IMR-90 (cell line): ENCODE data around the gene PFKL. TPM values are rescaled to one million over a fixed set of nuclear protein-coding genes. Genes with fewer than 3 reads are reported as not detected.

Source experiments
- ATAC-seq: fragments of 200-7000 bp; cut with Tn5 transposase; 2 replicates; pipeline ENCODE4 v1.9.1; 2020; ENCODE audit warnings: low read depth, mild to moderate bottlenecking, moderate library complexity
- BruUV-seq: library from RNA; stranded (reverse); fragments of 400-500 nt; replicated peaks from 2 replicates; lab custom pipeline; 2021; lab: Mats Ljungman, UMichigan
- CTCF ChIA-PET: fragments of 300-600 bp; formaldehyde crosslinking; extraction: SDS; loops from one replicate; lab custom pipeline; 2021; ENCODE audit warnings: antibody characterized with exemption; lab: Yijun Ruan, JAX
- POLR2A ChIA-PET: fragments of 300-600 bp; sonication (Branson Sonifier 250); formaldehyde crosslinking; loops from one replicate; lab custom pipeline; 2022; ENCODE audit warnings: antibody characterized with exemption; ENCODE audit not compliant: unreplicated experiment; lab: Charles Lee
- DNase-seq: peaks from one replicate; pipeline ENCODE4 v3.0.0; 2013
- H2AFZ ChIP-seq: replicated peaks from 2 replicates; pipeline ENCODE3; 2013; ENCODE audit warnings: low read length, mild to moderate bottlenecking; ENCODE audit not compliant: poor library complexity
- H2AK5ac ChIP-seq: 2 replicates; pipeline ENCODE4 v1.6.1; 2013; ENCODE audit warnings: low read depth, low read length, inconsistent platforms
- H2AK9ac ChIP-seq: replicated peaks from 2 replicates; pipeline ENCODE3; 2013; ENCODE audit warnings: mild to moderate bottlenecking, low read depth, low read length, moderate library complexity; ENCODE audit not compliant: poor library complexity
- H2BK120ac ChIP-seq: 2 replicates; pipeline ENCODE4 v1.6.1; 2013; ENCODE audit warnings: low read depth, low read length, inconsistent platforms
- H2BK15ac ChIP-seq: 3 replicates; pipeline ENCODE4 v1.6.1; 2013; ENCODE audit warnings: low read depth, low read length, inconsistent platforms
- H2BK20ac ChIP-seq: 2 replicates; pipeline ENCODE4 v1.6.1; 2013; ENCODE audit warnings: low read depth, mild to moderate bottlenecking, inconsistent platforms, low read length, moderate library complexity
- H2BK5ac ChIP-seq: 2 replicates; pipeline ENCODE4 v1.6.1; 2013; ENCODE audit warnings: mild to moderate bottlenecking, low read depth, low read length, inconsistent platforms; ENCODE audit not compliant: poor library complexity, severe bottlenecking
- H3K14ac ChIP-seq: replicated peaks from 2 replicates; pipeline ENCODE4 v1.6.1; 2013; ENCODE audit warnings: low read depth, low read length, inconsistent platforms
- H3K18ac ChIP-seq: 2 replicates; pipeline ENCODE4 v1.6.1; 2013; ENCODE audit warnings: low read depth, low read length, control low read depth
- H3K23ac ChIP-seq: 2 replicates; pipeline ENCODE4 v1.6.1; 2013; ENCODE audit warnings: low read depth, low read length, inconsistent platforms
- H3K27ac ChIP-seq: 2 replicates; pipeline ENCODE4 v1.5.1; 2013; ENCODE audit warnings: mild to moderate bottlenecking, control low read depth, low read length; ENCODE audit not compliant: insufficient read depth
- H3K27me3 ChIP-seq: 2 replicates; pipeline ENCODE4 v1.6.1; 2013; ENCODE audit warnings: low read length; ENCODE audit not compliant: control insufficient read depth, insufficient read depth
- H3K36me3 ChIP-seq: 2 replicates; pipeline ENCODE4 v1.6.1; 2013; ENCODE audit warnings: low read length, mixed read lengths; ENCODE audit not compliant: control insufficient read depth, insufficient read depth
- H3K4ac ChIP-seq: 2 replicates; pipeline ENCODE4 v1.6.1; 2013; ENCODE audit warnings: low read depth, low read length, inconsistent platforms
- H3K4me1 ChIP-seq: 2 replicates; pipeline ENCODE4 v1.6.1; 2013; ENCODE audit warnings: low read length, mixed read lengths; ENCODE audit not compliant: control insufficient read depth, insufficient read depth
- H3K4me2 ChIP-seq: 2 replicates; pipeline ENCODE4 v1.6.1; 2013; ENCODE audit warnings: low read depth, mild to moderate bottlenecking, control low read depth, low read length, moderate library complexity
- H3K4me3 ChIP-seq: 2 replicates; pipeline ENCODE4 v1.5.1; 2013; ENCODE audit warnings: low read depth, mild to moderate bottlenecking, control low read depth, low read length, moderate library complexity; ENCODE audit not compliant: insufficient read depth
- H3K56ac ChIP-seq: 2 replicates; pipeline ENCODE4 v1.6.1; 2013; ENCODE audit warnings: low read length, inconsistent platforms; ENCODE audit not compliant: insufficient read depth; ENCODE audit errors: extremely low read depth
- H3K79me1 ChIP-seq, 2 experiments: 2 replicates each; pipeline ENCODE4 v1.6.1; 2013; ENCODE audit warnings: low read length in 2 of 2, inconsistent platforms in 1 of 2, low read depth in 1 of 2
- H3K9ac ChIP-seq: 2 replicates; pipeline ENCODE4 v1.6.1; 2013; ENCODE audit warnings: low read depth, low read length, control low read depth
- H3K9me1 ChIP-seq: 2 replicates; pipeline ENCODE4 v1.6.1; 2013; ENCODE audit warnings: low read length, inconsistent platforms; ENCODE audit not compliant: insufficient read depth
- H3K9me3 ChIP-seq: 2 replicates; pipeline ENCODE4 v1.6.1; 2013; ENCODE audit warnings: low read length; ENCODE audit not compliant: control insufficient read depth, insufficient read depth
- H4K20me1 ChIP-seq: 2 replicates; pipeline ENCODE4 v1.6.1; 2013; ENCODE audit warnings: low read length, inconsistent platforms; ENCODE audit not compliant: insufficient read depth
- H4K5ac ChIP-seq: 2 replicates; pipeline ENCODE4 v1.6.1; 2013; ENCODE audit warnings: mild to moderate bottlenecking, low read depth, low read length, control low read depth
- H4K8ac ChIP-seq, 2 experiments: 2 replicates each; pipeline ENCODE4 v1.6.1; 2013; ENCODE audit warnings: low read depth in 2 of 2, low read length in 2 of 2, control low read depth in 1 of 2, inconsistent platforms in 1 of 2
- H4K91ac ChIP-seq: 2 replicates; pipeline ENCODE4 v1.6.1; 2013; ENCODE audit warnings: low read depth, low read length, inconsistent platforms; ENCODE audit not compliant: insufficient read depth
- BHLHE40 ChIP-seq: fragments of 150-350 bp; IDR thresholded peaks from 2 replicates; pipeline ENCODE4 v1.6.1; 2016; ENCODE audit warnings: mild to moderate bottlenecking, low read depth, low read length
- CEBPB ChIP-seq: IDR thresholded peaks from 2 replicates; pipeline ENCODE4 v1.6.1; 2012; ENCODE audit warnings: low read depth, low read length, improper control_type of control experiment
- CHD1 ChIP-seq: IDR thresholded peaks from 2 replicates; pipeline ENCODE4 v1.6.1; 2012; ENCODE audit warnings: low read depth, low read length, improper control_type of control experiment
- FOS ChIP-seq: fragments of 150-350 bp; IDR thresholded peaks from 2 replicates; pipeline ENCODE4 v1.6.1; 2016; ENCODE audit warnings: low read depth, low read length
- MXI1 ChIP-seq: IDR thresholded peaks from 2 replicates; pipeline ENCODE4 v1.6.1; 2012; ENCODE audit warnings: low read depth, mild to moderate bottlenecking, low read length, moderate library complexity, borderline replicate concordance
- NFE2L2 ChIP-seq: fragments of 150-350 bp; IDR thresholded peaks from 2 replicates; pipeline ENCODE4 v1.6.1; 2016; ENCODE audit warnings: low read depth, mild to moderate bottlenecking, low read length
- POLR2A ChIP-seq: IDR thresholded peaks from 2 replicates; pipeline ENCODE4 v1.6.1; 2012; ENCODE audit warnings: mild to moderate bottlenecking, low read depth, low read length
- RAD21 ChIP-seq: IDR thresholded peaks from 2 replicates; pipeline ENCODE4 v1.6.1; 2012; ENCODE audit warnings: low read length, improper control_type of control experiment
- RFX5 ChIP-seq: IDR thresholded peaks from 2 replicates; pipeline ENCODE4 v1.8.0; 2012; ENCODE audit warnings: low read depth, mild to moderate bottlenecking, low read length, moderate library complexity
- SMC3 ChIP-seq: fragments of 150-350 bp; IDR thresholded peaks from 2 replicates; pipeline ENCODE4 v1.6.1; 2016; ENCODE audit warnings: low read depth, mild to moderate bottlenecking, antibody characterized with exemption, low read length, moderate library complexity
- WGBS, 2 experiments: methylation state at CpG; one replicate each; pipeline versions ENCODE4 v1.1.5 to v1.1.7; 2013; ENCODE audit warnings: missing lambda C conversion rate in 2 of 2; ENCODE audit not compliant: insufficient read length in 1 of 2; ENCODE audit errors: extremely low coverage in 2 of 2; 5-methylcytosine and 5-hydroxymethylcytosine counted together
- dilution Hi-C: fragments of 300-500 bp; cut with HindIII; formaldehyde crosslinking; loops from one replicate; pipeline ENCODE4 v1.14.3; 2018; ENCODE audit warnings: low sequenced_read_pairs; ENCODE audit not compliant: unreplicated experiment
- in situ Hi-C: fragments of 300-500 bp; cut with MboI; formaldehyde crosslinking; loops from 3 replicates; pipeline ENCODE4 v1.14.3; 2019; ENCODE audit warnings: low sequenced_read_pairs, inconsistent platforms, mixed read lengths
- intact Hi-C: fragments of 100-400 bp; cut with micrococcal nuclease; formaldehyde crosslinking; loops from 2 replicates; pipeline ENCODE4 v1.10.0; 2022
- polyA plus RNA-seq, 3 experiments: library from polyadenylated mRNA; depleted of rRNA; stranded (reverse); fragments of >200 nt; gene quantifications; 2 replicates each; pipeline ENCODE4 v1.2.3, GENCODE V29; 2012; ENCODE audit warnings: low replicate concordance in 1 of 3
- total RNA-seq: library from RNA; depleted of rRNA; stranded (reverse); fragments of >200 nt; gene quantifications from 2 replicates; pipeline ENCODE4 v1.2.3, GENCODE V29; 2012
- TF ChIP-seq, protein P1 (sequence below): fragments of 150-350 bp; IDR thresholded peaks from 2 replicates; pipeline ENCODE4 v1.6.1; 2016; ENCODE audit warnings: low read depth, mild to moderate bottlenecking, low read length, moderate library complexity, borderline replicate concordance
- TF ChIP-seq, protein P2 (sequence below): fragments of 150-350 bp; IDR thresholded peaks from 2 replicates; pipeline ENCODE4 v1.6.1; 2017; ENCODE audit warnings: mild to moderate bottlenecking, antibody characterized with exemption, low read length, low read depth

The PFKL gene
- total and polyA plus RNA-seq, 2 of the 4 experiments (the other 2 are of a cell fraction) = 103 to 126 TPM

- H3K4me1 ChIP-seq = no peaks in the 10 kb centered on the region
- H3K4ac ChIP-seq = no peak overlapping the region
- H3K4me3 ChIP-seq = no peak overlapping the region
- H2AK9ac ChIP-seq = no peak overlapping the region
- H3K23ac ChIP-seq = no peak overlapping the region
- H3K9me1 ChIP-seq = no peaks in the 10 kb centered on the region
- no peak overlapping the region for H3K9ac ChIP-seq
- intact Hi-C loops = no loop called here
- no peaks in the 10 kb centered on the region for H3K79me1 ChIP-seq
- no peak overlapping the region for H3K56ac ChIP-seq
- DNase-seq (no peak), ATAC-seq (no peak)
- peaks cover 2% of the 10 kb centered on the region; the same call in 1 of the 2 replicates for H3K9me3 ChIP-seq
- dilution Hi-C loops = no loop called here
- peaks cover 67% of the 10 kb centered on the region for H3K27me3 ChIP-seq
- no peak overlapping the region for H3K27ac ChIP-seq
- 40% methylated on average over 3 of the region's 12 CpGs; no CpG with 5 or more reads in 1 of the 2 experiments for WGBS, 2 experiments
- no TSS peak for BruUV-seq
- no peak overlapping the region for H2BK120ac ChIP-seq
- H4K5ac ChIP-seq = no peak overlapping the region
- no peak overlapping the region for H2BK5ac ChIP-seq
- no peak overlapping the region for H2AFZ ChIP-seq
- TF ChIP-seq CHD1 = no peak
- no peak for TF ChIP-seq BHLHE40
- TF ChIP-seq MXI1 = no peak
- TF ChIP-seq, protein P1, sequence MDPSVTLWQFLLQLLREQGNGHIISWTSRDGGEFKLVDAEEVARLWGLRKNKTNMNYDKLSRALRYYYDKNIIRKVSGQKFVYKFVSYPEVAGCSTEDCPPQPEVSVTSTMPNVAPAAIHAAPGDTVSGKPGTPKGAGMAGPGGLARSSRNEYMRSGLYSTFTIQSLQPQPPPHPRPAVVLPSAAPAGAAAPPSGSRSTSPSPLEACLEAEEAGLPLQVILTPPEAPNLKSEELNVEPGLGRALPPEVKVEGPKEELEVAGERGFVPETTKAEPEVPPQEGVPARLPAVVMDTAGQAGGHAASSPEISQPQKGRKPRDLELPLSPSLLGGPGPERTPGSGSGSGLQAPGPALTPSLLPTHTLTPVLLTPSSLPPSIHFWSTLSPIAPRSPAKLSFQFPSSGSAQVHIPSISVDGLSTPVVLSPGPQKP = no peak
- TF ChIP-seq NFE2L2 = no peak
- TF ChIP-seq CEBPB = no peak
- TF ChIP-seq SMC3 = no peak
- no peak for TF ChIP-seq RAD21
- TF ChIP-seq, protein P2, sequence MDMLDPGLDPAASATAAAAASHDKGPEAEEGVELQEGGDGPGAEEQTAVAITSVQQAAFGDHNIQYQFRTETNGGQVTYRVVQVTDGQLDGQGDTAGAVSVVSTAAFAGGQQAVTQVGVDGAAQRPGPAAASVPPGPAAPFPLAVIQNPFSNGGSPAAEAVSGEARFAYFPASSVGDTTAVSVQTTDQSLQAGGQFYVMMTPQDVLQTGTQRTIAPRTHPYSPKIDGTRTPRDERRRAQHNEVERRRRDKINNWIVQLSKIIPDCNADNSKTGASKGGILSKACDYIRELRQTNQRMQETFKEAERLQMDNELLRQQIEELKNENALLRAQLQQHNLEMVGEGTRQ = no peak
- TF ChIP-seq POLR2A = no peak
- TF ChIP-seq RFX5 = no peak
- TF ChIP-seq FOS = no peak
- no peaks in the 10 kb centered on the region for H3K36me3 ChIP-seq
- H2AK5ac ChIP-seq = no peak overlapping the region
- POLR2A ChIA-PET = no interaction called here
- H2BK20ac ChIP-seq = no peak overlapping the region
- no peaks in the 10 kb centered on the region for H4K20me1 ChIP-seq
- no peak overlapping the region for H3K18ac ChIP-seq
- no peak overlapping the region for H4K8ac ChIP-seq
- no peak overlapping the region for H4K91ac ChIP-seq
- no peak overlapping the region for H3K14ac ChIP-seq
- H2BK15ac ChIP-seq = no peak overlapping the region
- CTCF ChIA-PET = no interaction called here
- in situ Hi-C loops = no loop called here
- no peak overlapping the region for H3K4me2 ChIP-seq
These were observed 49.6 kb downstream of the PFKL start for GRCh38 chr21:44349416-44349846.
